Thymus (tissue), 11 donors: ENCODE measurements around the gene OSBP. TPM values are rescaled to one million over a fixed set of nuclear protein-coding genes. Genes with fewer than 3 reads are reported as not detected.

Source experiments
- DNase-seq, 9 donors: peaks; one replicate each; pipeline ENCODE4 v3.0.0-alpha.2; 2013; ENCODE audit warnings: low spot score in 9 of 9, low read depth in 6 of 9, missing footprints in 1 of 9
- H3K27ac ChIP-seq, 2 donors: one replicate each; pipeline ENCODE4 v1.5.1; 2013; ENCODE audit warnings: control low read depth in 1 of 2, low read depth in 1 of 2, low read length in 1 of 2, mild to moderate bottlenecking in 1 of 2, moderate library complexity in 1 of 2
- H3K27me3 ChIP-seq, 2 donors: one replicate each; pipeline ENCODE4 v1.5.1; 2013; ENCODE audit warnings: low read length in 1 of 2; ENCODE audit not compliant: control insufficient read depth in 2 of 2, insufficient read depth in 1 of 2
- H3K36me3 ChIP-seq, 2 donors: one replicate each; pipeline ENCODE4 v1.5.1; 2013; ENCODE audit warnings: low read length in 1 of 2, mild to moderate bottlenecking in 1 of 2, moderate library complexity in 1 of 2; ENCODE audit not compliant: control insufficient read depth in 2 of 2, insufficient read depth in 2 of 2
- H3K4me1 ChIP-seq, 2 donors: one replicate each; pipeline ENCODE4 v1.5.1; 2013; ENCODE audit warnings: low read length in 2 of 2; ENCODE audit not compliant: control insufficient read depth in 2 of 2, insufficient read depth in 2 of 2
- H3K4me3 ChIP-seq, 2 donors: one replicate each; pipeline ENCODE4 v1.5.1; 2013; ENCODE audit warnings: low read length in 2 of 2, control low read depth in 1 of 2, mild to moderate bottlenecking in 1 of 2
- H3K9me3 ChIP-seq, 2 donors: one replicate each; pipeline ENCODE4 v1.5.1; 2013; ENCODE audit warnings: low read length in 1 of 2, mild to moderate bottlenecking in 1 of 2; ENCODE audit not compliant: control insufficient read depth in 2 of 2, insufficient read depth in 1 of 2
- WGBS: extraction: QIAGEN DNeasy Blood & Tissue Kit; methylation state at CpG from one replicate; pipeline ENCODE4 v1.1.7; 2013; 5-methylcytosine and 5-hydroxymethylcytosine counted together
- polyA plus RNA-seq: library from polyadenylated mRNA; stranded (reverse); fragments of 200-250 nt; gene quantifications from one replicate; pipeline ENCODE4 v1.2.3, GENCODE V29; 2013
- total RNA-seq: library from RNA; stranded (reverse); fragments of 120-200 nt; gene quantifications from one replicate; pipeline ENCODE4 v1.2.4, GENCODE V29; 2013
- donor health status: healthy.

OSBP gene
- total and polyA plus RNA-seq, 2 donors: 17.5 to 21.5 TPM

GRCh38 chr11:59542142-59542810, 73.3 kb downstream of the OSBP start:
- WGBS: 91% methylated on average over 3 of the region's 3 CpGs
- Histone ChIP-seq H3K27ac (no peak overlapping the region), H3K9me3 (no peaks in the 10 kb centered on the region), H3K4me1 (no peaks in the 10 kb centered on the region), H3K27me3 (no peaks in the 10 kb centered on the region), H3K36me3 (no peaks in the 10 kb centered on the region), H3K4me3 (no peak overlapping the region)
- DNase-seq: no peak

GRCh38 chr11:59534676-59535075, 80.9 kb downstream of the OSBP start:
- H3K9me3 ChIP-seq: no peaks in the 10 kb centered on the region
- H3K4me3 ChIP-seq: no peak overlapping the region
- no peaks in the 10 kb centered on the region for H3K27me3 ChIP-seq
- no peaks in the 10 kb centered on the region for H3K36me3 ChIP-seq
- H3K27ac ChIP-seq: no peak overlapping the region
- 98% methylated on average over 1 of the region's 1 CpG for WGBS
- peaks cover 0 to 2% of the 10 kb centered on the region in 2 donors for H3K4me1 ChIP-seq
- DNase-seq: no peak

GRCh38 chr11:59532620-59533019, 83.0 kb downstream of the OSBP start:
- Histone ChIP-seq H3K4me3 (no peak overlapping the region), H3K27ac (no peak overlapping the region), H3K36me3 (no peaks in the 10 kb centered on the region), H3K4me1 (peaks cover 0 to 9% of the 10 kb centered on the region in 2 donors), H3K9me3 (no peaks in the 10 kb centered on the region), H3K27me3 (no peaks in the 10 kb centered on the region)
- WGBS: over 99% methylated on average over 2 of the region's 2 CpGs
- no peak for DNase-seq

DNA sequence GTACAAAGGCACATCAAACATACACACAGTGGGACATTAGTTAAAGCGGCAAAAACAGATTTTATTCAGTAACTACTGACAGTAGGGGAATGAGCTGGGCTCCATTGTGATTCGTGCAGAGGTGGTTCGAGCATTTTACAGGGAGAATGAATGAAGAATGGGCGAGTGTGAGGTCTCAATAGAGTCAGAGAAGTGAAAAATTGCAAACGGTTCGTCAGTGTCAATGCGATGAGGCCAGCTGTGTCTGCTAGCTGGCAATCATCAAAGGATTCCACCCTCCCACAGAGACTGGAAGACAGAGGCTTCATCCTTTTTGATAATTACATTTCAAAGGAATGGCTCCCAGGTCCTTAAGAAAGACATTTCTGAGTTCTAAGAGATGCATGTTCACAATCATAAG, 86.9 kb downstream of the OSBP start:
- no peaks in the 10 kb centered on the region for H3K36me3 ChIP-seq
- no peak overlapping the region for H3K27ac ChIP-seq
- peaks cover 0 to 7% of the 10 kb centered on the region in 2 donors for H3K4me1 ChIP-seq
- H3K9me3 ChIP-seq: no peaks in the 10 kb centered on the region
- H3K27me3 ChIP-seq: no peaks in the 10 kb centered on the region
- peak in 1 of 9 donors; percentile 26 for DNase-seq
- no peak overlapping the region for H3K4me3 ChIP-seq
- 85% methylated on average over 7 of the region's 7 CpGs for WGBS

Other genes with a start within 250 kb of the OSBP start
- not detected for gene OR5A2, start 189.4 kb downstream of the OSBP start, total RNA-seq
- gene OR5A2, start 189.4 kb downstream of the OSBP start, polyA plus RNA-seq: 0.02 TPM
- gene OR5A1, start 179.3 kb downstream of the OSBP start, total RNA-seq: not detected
- gene OR5A1, start 179.3 kb downstream of the OSBP start, polyA plus RNA-seq: under 0.01 TPM
- gene OR4D6, start 158.8 kb downstream of the OSBP start, total RNA-seq: not detected
- gene OR4D6, start 158.8 kb downstream of the OSBP start, polyA plus RNA-seq: 0.05 TPM
- not detected for gene OR4D10, start 142.5 kb downstream of the OSBP start, total RNA-seq
- under 0.01 TPM for gene OR4D10, start 142.5 kb downstream of the OSBP start, polyA plus RNA-seq
- not detected for gene OR4D11, start 112.2 kb downstream of the OSBP start, total RNA-seq
- gene OR4D11, start 112.2 kb downstream of the OSBP start, polyA plus RNA-seq: not detected
- not detected for gene OR4D9, start 104.2 kb downstream of the OSBP start, total RNA-seq
- 0.02 TPM for gene OR4D9, start 104.2 kb downstream of the OSBP start, polyA plus RNA-seq
- gene PATL1, start 53.3 kb upstream of the OSBP start, total RNA-seq: 6.0 TPM
- gene PATL1, start 53.3 kb upstream of the OSBP start, polyA plus RNA-seq: 13.0 TPM
- gene OR10V1, start 98.1 kb upstream of the OSBP start, total RNA-seq: not detected
- not detected for gene OR10V1, start 98.1 kb upstream of the OSBP start, polyA plus RNA-seq
- 9.4 TPM for gene STX3, start 139.6 kb upstream of the OSBP start, total RNA-seq
- gene STX3, start 139.6 kb upstream of the OSBP start, polyA plus RNA-seq: 14.1 TPM
- gene MRPL16, start 195.0 kb upstream of the OSBP start, total RNA-seq: 58.1 TPM
- 67.7 TPM for gene MRPL16, start 195.0 kb upstream of the OSBP start, polyA plus RNA-seq
- not detected for gene CBLIF, start 229.7 kb upstream of the OSBP start, total RNA-seq
- 0.05 TPM for gene CBLIF, start 229.7 kb upstream of the OSBP start, polyA plus RNA-seq